B cell (primary cell): ENCODE data around the gene IL1R1.

Experiments
- CTCF ChIP-seq: fragments of 200-600 bp; IDR thresholded peaks from one replicate; pipeline ENCODE4 v1.8.0; 2022; ENCODE audit warnings: antibody characterized with exemption, mild to moderate bottlenecking
- EZH2 ChIP-seq: IDR thresholded peaks from 2 replicates; pipeline ENCODE4 v1.6.1; 2012; ENCODE audit warnings: borderline replicate concordance, low read depth, mild to moderate bottlenecking, moderate library complexity, low read length; ENCODE audit not compliant: insufficient read depth, poor library complexity, severe bottlenecking

DNA sequence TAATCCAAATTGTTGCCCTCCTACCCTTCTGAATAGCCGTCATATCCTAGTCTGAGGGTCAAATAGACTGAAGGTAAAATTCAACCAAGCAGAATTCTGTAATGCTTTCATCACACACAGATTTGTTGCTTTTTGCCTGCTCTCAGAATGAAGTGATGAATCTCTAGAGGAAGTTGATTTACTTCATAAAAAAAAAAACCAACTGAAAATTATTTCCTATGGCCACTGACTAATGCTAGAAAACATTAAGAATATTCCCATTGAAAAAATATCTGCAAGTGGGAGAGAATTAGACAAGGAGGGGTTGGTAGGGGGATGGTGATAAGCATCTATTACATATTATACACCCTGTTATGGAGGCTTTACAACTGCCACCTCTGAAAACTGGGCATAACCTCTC, 42.0 kb downstream of the IL1R1 start:
- TF ChIP-seq CTCF (no peak), EZH2 (no peak)
